GM18873 (cell line): Measurements from ENCODE around the gene CYSRT1.
A peak's percentile ranks its signal among the peaks of the same experiment; 100 is the strongest.

Experiments used
- ATAC-seq: cut with Tn5 transposase; IDR thresholded peaks from one replicate; pipeline ENCODE4 v1.9.1; 2021; ENCODE audit warnings: mild to moderate bottlenecking, moderate library complexity, moderate number of reproducible peaks; ENCODE audit not compliant: unreplicated experiment, low FRiP score

CYSRT1 gene

GRCh38 chr9:137224830-137225694, at the start of gene CYSRT1:
CYSRT1 (plus strand) TSS chr9:137225174; CDS start chr9:137225622, 448 bp downstream.
- no peak for ATAC-seq

GRCh38 chr9:137175345-137175961, 49.5 kb upstream of the CYSRT1 start:
- no peak for ATAC-seq

- ATAC-seq: no peak
Observed at GRCh38 chr9:137176302-137177182, 48.4 kb upstream of the CYSRT1 start.

GRCh38 chr9:137178201-137178938, 46.6 kb upstream of the CYSRT1 start:
- ATAC-seq: no peak

GRCh38 chr9:137178939-137179630, 45.9 kb upstream of the CYSRT1 start:
- no peak for ATAC-seq

- ATAC-seq: no peak
Observed at GRCh38 chr9:137179761-137180160, 45.2 kb upstream of the CYSRT1 start.

- no peak for ATAC-seq
Observed at GRCh38 chr9:137180491-137180890, 44.5 kb upstream of the CYSRT1 start.

- ATAC-seq: no peak
Observed at GRCh38 chr9:137181680-137182079, 43.3 kb upstream of the CYSRT1 start.

GRCh38 chr9:137182836-137183235, 42.1 kb upstream of the CYSRT1 start:
- ATAC-seq: no peak

- ATAC-seq: no peak
Observed at GRCh38 chr9:137183980-137184595, 40.9 kb upstream of the CYSRT1 start.

GRCh38 chr9:137184881-137185660, 39.9 kb upstream of the CYSRT1 start:
- ATAC-seq: no peak

- ATAC-seq: no peak
Observed at GRCh38 chr9:137185921-137186320, 39.1 kb upstream of the CYSRT1 start.

GRCh38 chr9:137186385-137186784, 38.6 kb upstream of the CYSRT1 start:
- no peak for ATAC-seq

- no peak for ATAC-seq
Observed at GRCh38 chr9:137187386-137187785, 37.6 kb upstream of the CYSRT1 start.

- ATAC-seq: no peak
Observed at GRCh38 chr9:137188086-137188489, 36.9 kb upstream of the CYSRT1 start.

- peak; percentile 61 for ATAC-seq
Observed at GRCh38 chr9:137188490-137189296, 36.3 kb upstream of the CYSRT1 start, which contains the start of the genes ANAPC2 and SSNA1. ANAPC2 (minus strand) TSS chr9:137188560; CDS start chr9:137188532, 28 bp downstream. SSNA1 (plus strand) TSS chr9:137188676; CDS start chr9:137188727, 51 bp downstream.
